Stomach (tissue), 4 donors: ENCODE measurements around the gene CBLB.

Experiments
- EP300 ChIP-seq: sonication (generic); formaldehyde crosslinking; IDR thresholded peaks from one replicate; pipeline ENCODE4 v1.6.1; 2017; ENCODE audit warnings: antibody characterized with exemption
- POLR2A ChIP-seq, 4 donors: fragments of 450-650 bp; IDR thresholded peaks; one replicate each; pipeline ENCODE4 v1.6.1; 2016; ENCODE audit warnings: antibody characterized with exemption in 4 of 4, control low read depth in 2 of 4, mild to moderate bottlenecking in 1 of 4, moderate library complexity in 1 of 4
- POLR2AphosphoS5 ChIP-seq, 3 donors: sonication (generic); formaldehyde crosslinking; IDR thresholded peaks; one replicate each; pipeline ENCODE4 v1.6.1; 2016; ENCODE audit warnings: antibody characterized with exemption in 3 of 3
- TF ChIP-seq, protein P1 (sequence below), 7 experiments: fragments of 450-650 bp in 4 of 7; fragments of 200-600 bp in 3 of 7; sonication (generic) in 3 of 7; IDR thresholded peaks; one replicate each; pipeline ENCODE4 v1.5.1; 2016 to 2019; ENCODE audit warnings: antibody characterized with exemption in 7 of 7, control low read depth in 2 of 7, mild to moderate bottlenecking in 1 of 7

- TF ChIP-seq, protein P1, sequence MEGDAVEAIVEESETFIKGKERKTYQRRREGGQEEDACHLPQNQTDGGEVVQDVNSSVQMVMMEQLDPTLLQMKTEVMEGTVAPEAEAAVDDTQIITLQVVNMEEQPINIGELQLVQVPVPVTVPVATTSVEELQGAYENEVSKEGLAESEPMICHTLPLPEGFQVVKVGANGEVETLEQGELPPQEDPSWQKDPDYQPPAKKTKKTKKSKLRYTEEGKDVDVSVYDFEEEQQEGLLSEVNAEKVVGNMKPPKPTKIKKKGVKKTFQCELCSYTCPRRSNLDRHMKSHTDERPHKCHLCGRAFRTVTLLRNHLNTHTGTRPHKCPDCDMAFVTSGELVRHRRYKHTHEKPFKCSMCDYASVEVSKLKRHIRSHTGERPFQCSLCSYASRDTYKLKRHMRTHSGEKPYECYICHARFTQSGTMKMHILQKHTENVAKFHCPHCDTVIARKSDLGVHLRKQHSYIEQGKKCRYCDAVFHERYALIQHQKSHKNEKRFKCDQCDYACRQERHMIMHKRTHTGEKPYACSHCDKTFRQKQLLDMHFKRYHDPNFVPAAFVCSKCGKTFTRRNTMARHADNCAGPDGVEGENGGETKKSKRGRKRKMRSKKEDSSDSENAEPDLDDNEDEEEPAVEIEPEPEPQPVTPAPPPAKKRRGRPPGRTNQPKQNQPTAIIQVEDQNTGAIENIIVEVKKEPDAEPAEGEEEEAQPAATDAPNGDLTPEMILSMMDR (IDR thresholded peaks at IDR 0.05), result no peak
- no peak for TF ChIP-seq POLR2AphosphoS5 (IDR thresholded peaks at IDR 0.05)
- TF ChIP-seq EP300, result no peak
- no peak for TF ChIP-seq POLR2A (IDR thresholded peaks at IDR 0.05)
These were observed 8.6 kb upstream of the CBLB start for GRCh38 chr3:105877336-105877910.
